NCI-H1930 (cell line): ENCODE results near the gene MKLN1.

Source experiments
- DNase-seq, 2 experiments: peaks; one replicate each; lab custom pipeline; 2025; lab: John Stamatoyannopoulos, UW

MKLN1 gene

DNA sequence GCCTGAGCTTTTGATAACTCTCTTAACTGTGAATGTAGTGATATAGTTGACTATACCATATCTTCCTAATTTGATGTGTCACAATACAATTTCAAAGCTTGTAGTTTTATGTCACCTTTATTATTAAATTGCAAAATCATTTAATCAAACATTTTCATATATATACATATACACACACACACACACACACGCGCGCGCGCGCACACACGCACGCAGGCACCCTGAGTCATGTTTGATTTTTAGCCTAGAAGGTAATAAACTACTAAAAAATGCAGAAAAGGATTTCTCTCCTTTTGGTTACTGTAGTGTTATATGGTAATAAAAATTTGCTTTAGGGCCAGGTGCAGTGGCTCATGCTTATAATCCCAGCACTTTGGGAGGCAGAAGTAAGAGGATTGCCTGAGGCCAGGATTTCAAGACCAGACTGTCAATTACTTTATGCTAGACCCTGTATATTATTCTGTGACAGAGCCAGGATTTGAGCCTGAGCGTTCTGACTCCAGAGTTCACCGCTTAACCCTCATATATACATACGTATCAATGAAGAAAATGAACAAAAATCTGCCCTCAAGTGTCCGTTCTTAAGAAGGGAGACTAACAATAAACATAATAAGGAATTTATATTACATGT lies 139.2 kb downstream of the MKLN1 start:
- no peak for DNase-seq

DNA sequence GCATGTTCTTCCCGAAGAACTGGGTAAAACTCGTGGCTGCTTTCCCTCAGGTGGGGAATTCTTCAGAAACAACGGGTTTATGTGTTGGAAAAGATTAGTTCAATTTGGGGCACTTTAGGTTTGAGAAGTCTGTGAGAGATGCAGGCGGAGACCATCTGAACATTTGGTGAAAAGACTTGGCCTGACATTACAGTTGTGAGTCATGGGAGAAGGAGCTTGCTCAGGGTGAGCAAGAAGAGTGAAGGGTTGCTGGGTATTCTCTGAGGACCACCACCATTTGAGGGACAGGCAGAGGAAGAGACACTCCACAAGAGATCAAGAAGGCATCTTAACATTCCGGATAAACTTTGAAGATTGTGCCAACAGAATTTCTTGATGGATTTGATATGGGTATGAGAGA lies 140.1 kb downstream of the MKLN1 start:
- DNase-seq, result no peak

DNA sequence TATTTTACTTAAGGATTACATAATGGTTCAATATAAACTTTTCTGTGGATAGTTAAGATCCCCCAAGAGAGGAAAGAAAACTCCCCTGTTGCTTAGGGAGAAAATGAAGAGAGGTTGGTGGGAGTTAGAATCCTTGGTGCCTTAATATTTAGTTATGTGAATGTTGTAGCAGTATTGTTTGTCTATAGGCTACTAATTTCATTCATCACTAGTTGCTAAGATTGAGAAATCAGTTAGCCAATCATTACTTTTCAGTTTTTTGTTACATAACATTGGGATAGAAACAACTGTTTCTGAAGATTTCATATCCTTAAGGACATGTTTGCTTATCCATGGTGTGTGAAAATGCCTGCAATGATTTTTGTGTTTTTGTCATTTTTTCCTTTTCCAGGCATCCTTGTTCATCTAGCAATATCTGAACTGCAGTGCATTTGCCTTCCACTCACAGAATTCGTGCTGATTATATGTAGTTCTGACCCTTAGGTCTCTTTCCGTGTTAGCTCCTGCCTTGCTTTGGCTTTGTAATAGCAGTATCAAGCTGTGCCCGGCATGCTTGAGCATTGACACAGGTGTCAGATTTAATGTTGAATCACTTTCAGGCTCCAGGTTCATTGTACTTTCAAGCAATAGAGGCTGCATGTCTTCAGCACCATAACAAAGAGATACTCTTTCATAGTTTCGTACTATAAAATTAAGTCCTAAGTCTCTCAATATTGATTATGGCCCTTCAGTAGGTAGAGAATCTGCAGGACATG lies 143.8 kb downstream of the MKLN1 start:
- peak; percentile 43 to 47 for DNase-seq

DNA sequence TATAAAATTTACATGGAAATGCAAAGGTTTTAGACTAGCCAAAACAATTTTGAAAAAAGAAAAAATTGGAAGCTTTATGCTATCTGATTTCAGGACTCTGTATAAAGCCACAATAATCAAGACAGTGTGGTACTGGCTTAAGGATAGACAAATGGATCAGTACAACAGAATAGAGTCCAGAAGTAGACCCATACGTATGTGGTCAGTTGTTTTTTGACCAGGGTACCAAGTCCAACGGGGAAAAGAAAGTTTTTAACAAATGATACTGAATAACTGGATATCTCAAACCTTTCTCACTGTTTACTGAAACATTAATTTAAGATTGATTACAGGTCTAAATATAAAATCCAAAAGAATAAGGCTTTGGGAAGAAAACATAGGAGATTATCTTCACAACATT lies 149.1 kb downstream of the MKLN1 start:
- DNase-seq, result no peak

DNA sequence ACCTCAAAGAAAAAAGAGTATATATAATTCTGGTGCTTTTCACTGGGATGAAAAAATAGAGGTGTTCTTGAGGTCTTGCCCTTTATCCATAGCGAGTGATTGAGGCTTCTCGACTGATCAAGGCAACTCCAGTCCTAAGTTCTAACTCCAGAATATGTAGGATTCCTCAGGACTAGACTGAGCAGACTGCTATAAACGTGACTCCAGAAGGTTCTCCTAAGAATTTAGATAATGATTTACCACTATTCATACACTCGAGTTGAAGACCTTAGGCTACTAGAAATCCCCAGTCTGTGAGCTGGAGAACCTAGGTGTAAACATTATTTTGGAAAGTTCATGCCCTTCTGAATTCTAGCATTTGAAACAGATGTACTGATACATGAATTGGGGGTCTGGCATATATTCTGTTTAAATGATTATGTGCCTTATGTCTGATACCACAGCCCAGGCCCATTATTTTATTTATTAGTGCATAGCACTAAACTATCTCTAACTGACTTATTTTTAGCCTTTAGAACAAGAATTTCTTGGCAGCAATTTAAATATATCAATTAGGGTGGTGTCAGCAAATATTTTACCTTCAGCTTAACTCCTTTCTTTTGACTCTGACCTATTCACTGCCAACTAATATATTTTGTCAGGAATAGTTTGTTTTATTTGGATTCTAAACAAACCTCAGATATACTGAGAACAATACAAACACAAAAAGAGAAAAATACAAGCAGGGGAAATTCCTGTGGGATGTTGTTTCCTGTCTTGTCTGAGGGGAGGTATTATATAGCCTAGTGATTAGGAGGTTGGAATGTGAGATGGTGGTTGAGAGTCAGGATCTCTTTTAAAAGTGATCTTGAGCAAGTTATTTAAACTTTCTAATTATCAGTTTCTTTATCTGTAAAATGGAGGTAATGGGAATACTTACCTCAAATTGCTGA lies 153.0 kb downstream of the MKLN1 start:
- DNase-seq, result no peak

DNA sequence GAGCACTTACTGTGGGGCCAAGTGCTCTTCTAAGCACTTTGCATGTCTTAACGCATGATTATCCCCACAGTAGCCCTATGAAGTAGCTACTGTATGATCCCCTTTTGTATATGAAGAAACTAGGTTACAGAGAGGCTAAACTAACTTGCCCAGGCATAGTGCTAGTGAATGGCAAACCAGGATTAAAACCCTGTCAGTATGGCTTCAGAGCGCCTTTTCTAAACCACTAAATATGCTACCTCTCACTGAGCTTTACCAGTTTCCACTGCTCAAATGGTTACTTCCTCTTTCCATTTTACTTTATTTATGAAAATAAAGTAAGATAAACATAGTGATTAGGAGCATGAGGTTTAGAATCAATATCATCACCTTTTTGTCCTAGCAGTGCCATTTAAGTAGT lies 155.1 kb downstream of the MKLN1 start:
- no peak for DNase-seq

DNA sequence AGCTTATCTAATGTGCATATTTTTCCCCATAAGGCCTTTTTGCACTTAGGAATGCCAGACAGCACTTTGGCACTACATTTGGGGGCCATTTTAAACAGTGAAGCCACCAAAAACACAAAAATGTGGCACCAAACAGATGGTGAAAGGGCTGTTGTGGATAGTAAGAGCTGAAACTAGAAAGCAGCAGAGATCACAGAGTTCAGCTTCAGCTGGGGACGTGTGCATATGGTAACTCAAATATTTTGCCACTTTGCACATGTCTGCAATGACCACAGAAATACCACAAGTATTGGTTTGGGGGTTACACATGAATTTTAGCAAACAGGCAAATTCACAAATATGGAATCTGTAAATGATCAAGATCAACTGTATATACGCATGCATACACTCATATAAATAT lies 155.9 kb downstream of the MKLN1 start:
- DNase-seq, result no peak

DNA sequence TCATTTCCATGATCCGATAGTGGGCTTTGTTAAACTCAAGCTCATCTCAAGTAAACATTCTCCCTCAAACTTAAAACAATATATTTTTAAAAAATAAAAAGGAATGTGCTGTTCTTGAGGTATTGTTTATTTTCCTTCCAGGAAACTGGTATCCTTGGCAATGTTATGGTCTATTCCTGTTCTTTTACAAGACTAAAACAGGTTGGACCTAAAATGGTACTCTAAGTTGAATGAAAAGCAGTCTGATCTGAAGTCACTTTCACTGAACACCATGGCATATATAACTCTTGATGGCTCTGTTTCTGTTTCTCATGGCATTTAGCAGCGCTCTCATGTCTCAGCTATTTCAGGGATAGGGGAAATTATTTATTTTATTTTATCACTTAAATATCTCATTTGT lies 158.7 kb downstream of the MKLN1 start:
- DNase-seq, result no peak

DNA sequence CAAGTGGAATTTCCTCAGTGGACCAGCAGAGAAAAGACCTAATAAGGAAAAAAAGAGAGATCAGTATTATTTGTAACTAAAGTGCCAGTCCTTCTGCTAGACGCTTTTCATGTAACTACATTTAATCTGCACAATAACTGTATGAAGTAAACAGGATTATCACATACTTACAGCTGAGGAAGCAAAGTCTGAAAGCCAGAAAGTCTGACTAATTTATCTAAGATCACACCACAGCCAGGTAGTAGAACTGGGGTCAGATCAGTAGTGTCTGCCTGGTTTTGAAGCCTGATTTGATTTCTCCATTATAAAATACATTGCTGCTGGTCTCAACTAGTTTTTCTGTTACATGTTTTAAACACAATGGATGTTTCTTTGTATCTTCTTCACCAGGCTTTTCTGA lies 159.5 kb downstream of the MKLN1 start:
- DNase-seq, result no peak

DNA sequence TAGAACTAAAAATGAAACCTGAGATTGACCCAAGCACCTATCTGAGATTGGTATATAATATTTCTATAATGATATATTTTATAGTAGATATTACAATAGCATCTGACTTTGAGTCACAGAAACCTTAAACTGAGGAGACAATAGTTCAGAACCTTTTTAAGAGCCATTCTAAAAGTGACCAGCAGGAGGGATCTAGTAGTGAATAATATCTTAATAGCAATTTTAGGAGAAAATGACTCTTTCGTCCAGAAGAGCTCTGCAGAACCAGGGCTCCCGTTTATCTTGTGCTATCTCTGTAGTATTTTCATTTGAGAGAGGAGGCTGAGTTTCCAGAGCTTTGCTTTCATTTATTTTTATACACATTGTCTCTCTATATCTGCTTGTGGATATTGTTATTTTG lies 160.7 kb downstream of the MKLN1 start:
- DNase-seq, result no peak

DNA sequence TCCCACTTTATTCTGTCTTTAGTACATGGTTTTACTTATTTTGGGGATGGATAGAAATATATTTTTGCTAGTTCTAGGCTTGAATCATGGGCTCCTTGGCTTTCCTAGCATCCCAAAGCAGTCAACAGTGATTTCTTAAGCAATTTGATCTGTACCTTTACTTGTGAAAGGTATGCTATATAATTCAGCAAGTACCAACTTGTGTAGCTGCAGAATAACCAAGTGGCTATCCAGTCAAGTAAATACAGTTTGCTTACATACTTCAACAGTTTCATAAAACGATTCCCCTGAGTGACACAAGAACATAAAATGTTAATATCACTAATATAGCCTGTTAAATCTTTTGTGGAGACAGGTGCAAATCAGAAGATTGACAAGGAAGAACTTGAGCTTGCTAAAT lies 161.5 kb downstream of the MKLN1 start:
- DNase-seq, result no peak

DNA sequence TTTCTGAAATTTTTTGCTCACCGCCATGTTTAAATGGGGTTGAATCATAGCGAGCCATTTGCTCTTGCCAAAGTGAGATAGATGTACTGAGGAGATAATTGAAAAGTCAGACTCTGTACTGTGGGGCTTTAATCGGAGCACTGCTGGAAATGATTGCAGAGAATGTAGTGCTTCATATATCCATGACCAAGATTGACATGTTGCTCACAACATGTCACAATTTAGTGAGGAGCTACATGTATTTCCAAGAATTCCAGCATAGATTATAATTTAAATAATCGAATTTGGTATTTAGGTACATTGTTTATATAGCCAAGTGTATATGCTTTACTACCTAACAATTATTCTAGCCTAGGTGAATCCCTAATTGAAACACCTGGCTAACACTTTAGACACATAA lies 162.2 kb downstream of the MKLN1 start:
- DNase-seq, result no peak

DNA sequence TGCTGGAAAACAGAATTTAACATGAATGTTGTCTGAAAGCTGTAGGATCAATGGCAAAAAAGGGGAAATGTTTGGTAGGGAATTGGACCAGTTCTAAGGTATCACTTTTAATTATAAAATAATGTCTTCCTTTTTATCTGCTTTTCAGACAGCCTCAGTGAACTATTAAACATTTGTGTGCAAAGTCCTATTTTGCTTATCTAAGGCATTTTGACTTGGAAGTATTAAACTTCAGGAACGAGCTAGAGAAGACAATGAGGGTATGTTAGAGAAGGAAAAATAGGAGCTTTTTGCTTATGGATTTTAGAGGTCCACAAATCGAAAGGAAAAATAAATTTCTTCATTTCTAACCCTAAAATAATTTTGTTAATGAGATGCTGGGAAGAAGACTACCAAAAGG lies 165.4 kb downstream of the MKLN1 start:
- DNase-seq, result no peak

DNA sequence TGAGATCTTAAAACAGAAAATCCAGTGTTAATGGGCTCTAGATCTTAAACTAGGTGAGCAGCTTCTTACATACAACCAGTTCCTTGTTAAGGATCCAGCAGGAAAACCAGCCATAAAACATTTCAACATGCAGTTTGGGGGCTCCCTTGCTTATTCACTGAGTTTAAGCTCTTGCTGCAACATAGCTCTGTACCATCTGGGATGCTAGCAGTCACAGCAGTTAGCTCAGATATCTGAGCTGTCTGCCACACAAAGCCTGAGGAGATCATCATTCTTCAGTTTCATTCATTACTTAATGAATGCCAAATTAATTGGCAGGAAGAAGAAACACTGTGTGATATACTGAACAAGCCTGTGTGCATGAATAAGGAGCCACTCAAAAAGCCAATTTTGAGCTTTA lies 165.9 kb downstream of the MKLN1 start:
- DNase-seq, result no peak

DNA sequence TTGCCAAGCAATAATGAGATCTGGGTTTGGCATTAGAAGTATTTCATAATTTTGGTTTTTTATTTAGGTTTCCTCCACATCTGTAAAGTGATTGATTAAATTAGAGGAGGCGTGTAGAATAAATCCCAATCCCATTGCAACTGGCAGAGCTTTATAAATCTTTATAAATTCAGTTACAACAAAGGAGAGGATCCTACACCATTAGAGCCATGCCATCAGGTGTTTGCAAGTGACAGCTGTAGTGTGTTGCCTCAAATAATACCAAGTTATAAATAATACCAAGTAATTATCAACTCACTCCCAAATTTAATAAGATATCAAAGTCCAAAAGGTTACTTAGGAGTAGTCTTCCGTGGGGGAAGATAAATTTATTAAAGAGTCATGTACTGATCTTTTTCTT lies 166.5 kb downstream of the MKLN1 start:
- DNase-seq, result no peak

DNA sequence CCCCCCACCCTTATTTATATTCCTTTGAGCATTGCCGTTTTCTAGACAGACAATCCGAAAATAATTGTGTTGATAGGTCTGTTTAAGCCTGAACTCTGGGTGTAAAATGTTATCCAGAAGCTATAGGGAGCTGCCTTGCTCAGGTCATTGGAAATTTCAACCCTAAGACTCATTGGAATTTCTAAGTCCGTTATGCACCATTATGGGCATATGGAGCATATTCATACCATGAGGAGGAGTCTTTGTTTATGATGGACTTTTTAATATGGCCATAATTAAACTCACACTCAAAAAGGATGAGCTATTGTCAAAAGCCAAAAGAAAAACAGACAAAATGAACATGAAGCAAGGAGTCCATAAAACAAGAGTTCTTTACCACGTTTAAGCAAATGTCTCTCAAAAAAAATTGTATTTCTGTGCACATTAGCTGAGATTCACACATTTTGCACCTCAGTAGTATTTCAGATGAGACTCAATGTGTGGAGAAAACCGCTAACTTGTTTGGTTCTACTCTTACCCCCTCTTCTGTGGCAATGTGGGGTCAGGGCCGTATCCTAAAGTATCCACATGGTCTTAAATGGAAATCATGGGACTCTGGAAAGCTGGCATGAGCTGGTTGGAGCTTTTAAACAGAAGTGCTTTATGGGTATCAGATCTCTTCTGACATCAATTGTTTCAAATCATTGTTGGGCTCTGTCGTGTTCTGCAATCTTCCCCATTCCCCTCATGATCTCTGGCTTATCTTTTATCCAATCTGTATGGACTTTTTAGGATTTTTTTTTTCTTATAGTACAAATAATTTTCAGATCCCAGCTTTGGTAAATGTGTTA lies 168.2 kb downstream of the MKLN1 start:
- no peak for DNase-seq

DNA sequence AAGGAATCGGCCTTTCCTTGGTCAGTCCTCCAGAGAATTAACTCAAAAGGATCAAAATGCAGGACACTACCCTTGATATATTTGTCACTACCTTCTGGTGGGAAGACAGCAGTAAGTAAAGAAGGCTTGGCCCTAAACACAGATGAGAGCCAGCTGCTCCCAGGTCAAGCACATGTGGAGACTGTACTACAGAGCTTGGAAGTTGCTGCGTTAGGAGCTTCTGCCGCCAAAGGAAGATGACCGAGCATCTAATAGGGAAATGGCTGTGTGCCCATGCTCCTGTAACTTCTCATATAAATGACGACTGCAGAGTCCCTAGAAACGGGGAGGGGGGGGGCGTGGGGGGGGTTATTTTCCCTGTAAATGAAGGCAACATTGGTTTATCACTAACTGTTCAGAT lies 169.8 kb downstream of the MKLN1 start:
- DNase-seq, result no peak

DNA sequence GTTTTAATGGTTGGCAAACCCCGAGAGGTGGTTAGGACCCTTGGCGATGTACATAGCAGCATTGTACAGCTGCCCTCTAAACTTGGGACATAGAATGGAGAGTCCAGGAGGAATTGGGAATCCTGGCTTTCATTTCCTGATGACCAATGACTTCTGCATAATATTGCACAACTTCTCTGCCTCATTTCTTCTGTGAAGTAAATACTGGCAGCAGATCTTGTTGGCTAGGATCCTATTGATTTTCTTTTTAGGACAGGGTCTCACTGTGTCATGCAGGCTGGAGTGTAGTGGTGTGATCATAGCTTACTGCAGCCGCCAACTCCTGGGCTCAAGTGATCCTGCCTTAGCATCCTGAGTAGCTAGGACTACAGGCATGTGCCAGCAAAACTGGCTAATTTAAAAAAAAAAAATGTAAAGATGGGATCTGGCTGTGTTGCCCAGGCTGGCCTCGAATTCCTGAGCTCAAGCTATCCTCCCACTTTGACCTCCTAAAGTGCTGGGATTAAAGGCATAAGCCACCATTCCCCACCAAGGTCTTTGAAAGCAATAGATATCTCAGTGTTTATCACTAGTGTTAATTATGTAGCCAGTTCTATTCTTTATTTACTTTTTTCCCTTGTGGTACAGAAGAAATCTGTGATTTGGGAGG lies 170.7 kb downstream of the MKLN1 start:
- no peak for DNase-seq

DNA sequence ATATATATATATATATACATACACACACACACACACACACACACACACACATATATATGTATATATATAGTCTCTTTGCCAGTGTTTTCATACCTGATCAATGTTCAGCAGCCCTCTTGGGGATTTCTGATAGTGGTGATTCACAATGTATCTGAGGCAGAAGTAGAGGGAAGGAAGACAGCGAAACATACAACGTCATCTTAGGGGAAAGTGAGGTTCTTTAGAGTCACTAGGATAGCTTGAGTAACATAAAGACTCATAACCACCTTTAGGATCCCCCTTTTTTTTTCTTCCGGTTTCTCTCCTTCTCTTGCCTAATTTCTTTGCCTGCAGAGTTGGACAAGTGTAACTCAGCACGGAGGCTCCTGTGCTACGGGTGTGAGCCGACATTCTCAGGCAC lies 172.1 kb downstream of the MKLN1 start:
- no peak for DNase-seq

DNA sequence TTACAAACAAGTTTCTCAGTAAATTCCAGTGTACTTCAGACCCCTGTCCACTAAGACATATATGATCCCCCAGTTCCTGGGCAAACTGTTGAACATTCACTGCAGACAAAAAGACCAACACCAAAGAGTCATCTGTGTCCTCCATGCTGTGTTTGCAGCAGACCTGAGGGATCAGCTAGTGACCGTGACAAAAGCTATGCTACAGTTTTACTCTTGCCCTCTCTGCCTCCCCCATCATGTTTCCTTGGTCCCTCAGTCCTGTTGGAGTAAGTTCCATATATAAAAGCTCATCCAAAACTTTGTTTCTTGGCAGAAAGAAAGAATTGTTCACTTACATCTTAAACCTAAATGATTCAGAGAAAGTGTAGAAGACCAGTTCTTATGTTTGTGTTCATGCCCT lies 172.7 kb downstream of the MKLN1 start:
- no peak for DNase-seq

DNA sequence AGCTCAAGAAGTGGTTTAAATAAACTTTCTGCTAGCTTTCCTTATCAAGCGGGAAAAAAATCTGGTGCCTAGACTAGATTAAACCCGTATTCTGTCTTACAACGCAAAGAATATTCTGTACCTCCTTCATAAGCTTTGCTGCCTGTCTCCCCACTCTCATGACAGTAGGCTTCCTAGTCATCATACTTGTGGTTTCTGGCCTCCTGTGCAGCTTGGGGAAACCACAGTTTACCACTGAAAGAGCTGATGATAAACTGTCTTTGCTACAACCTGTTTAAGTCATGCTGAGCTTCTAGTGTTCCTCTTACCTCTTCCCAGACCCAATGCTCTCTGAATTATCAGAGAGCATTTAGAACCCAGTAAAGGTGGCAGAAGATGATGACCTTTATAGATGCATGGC lies 173.7 kb downstream of the MKLN1 start:
- no peak for DNase-seq
